22Rv1 (cell line): ENCODE data around the gene ATP9A.

ENCODE experiments used
- CTCF ChIP-seq: fragments of 450-650 bp; IDR thresholded peaks from 2 replicates; pipeline ENCODE4 v1.5.1; 2017; ENCODE audit warnings: mild to moderate bottlenecking
- ZFX ChIP-seq: fragments of 450-650 bp; IDR thresholded peaks from 2 replicates; pipeline ENCODE4 v1.6.1; 2017; ENCODE audit warnings: antibody characterized with exemption, borderline replicate concordance

DNA sequence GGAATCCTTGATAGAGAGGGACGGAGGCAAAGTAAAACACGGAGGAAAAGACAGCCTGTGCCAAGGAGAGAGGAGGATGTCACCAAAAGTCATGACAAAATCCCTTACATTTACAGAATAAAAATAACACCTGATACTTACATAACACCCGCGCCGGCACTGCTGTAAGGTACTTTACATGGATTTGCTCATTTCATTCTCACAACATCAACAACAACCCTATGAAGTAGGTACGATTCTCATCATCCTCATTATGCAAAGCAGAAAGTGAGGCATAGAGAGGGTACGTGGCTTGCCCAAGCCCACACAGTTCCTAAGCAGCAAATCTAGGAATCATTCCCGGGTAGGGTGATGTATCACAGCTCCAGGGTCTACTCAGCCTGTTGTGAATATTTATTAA, 158.1 kb downstream of the ATP9A start:
- TF ChIP-seq CTCF (no peak), ZFX (no peak)
